Germinal center (tissue), 1 donor: ENCODE results near the gene KCNH1.

ENCODE experiments used
- DNase-seq: peaks from one replicate; pipeline ENCODE4 v3.0.0; 2012; ENCODE audit warnings: mixed read lengths, low spot score

Gene KCNH1

DNA sequence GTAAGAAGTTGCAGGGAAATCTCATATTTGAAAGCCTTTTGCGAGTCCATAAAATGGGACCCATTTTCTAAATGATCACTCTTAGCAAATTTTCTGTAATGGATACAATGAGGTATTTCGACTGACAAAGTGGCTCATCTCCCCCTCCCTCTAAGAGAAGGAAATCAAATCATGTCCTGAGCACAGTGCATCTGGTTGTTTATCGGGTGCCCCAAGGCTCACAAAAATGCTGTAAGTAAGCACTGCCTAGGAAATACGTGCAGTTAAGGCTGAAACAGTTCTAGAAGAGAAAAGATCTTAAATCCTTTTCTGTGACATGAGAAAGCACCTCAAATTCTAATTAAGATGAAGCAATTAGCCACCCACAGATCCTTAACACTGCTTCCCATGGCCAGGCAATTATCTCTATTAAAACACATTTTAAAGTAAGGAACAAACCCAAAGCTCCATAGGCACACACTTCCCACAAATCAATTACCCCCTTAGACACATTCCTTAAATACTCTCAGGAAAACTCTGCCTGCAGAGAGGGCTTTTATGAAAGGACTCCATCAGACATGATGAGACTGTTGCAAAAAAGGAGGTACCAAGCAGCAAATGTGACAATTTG is 216.3 kb downstream of the KCNH1 start:
- no peak for DNase-seq

DNA sequence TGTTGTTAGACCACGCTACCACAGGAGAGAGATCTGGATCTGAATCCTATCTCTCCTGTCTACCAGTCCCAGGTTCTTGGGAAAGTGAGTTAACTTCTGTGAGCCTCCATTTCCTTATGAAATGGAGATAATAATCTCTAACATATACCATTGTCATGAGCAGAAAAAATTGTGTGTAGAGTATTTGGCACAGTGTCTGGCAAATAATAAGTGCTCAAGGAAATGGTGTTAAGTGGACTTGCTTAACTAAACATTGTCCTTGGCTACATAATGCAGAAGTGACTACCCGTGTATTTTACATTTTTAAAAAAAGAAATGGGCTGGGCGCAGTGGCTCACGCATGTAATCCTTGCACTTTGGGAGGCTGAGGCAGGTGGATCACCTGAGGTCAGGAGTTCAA is 217.4 kb downstream of the KCNH1 start:
- DNase-seq: no peak

- no peak for DNase-seq
These were observed 217.9 kb downstream of the KCNH1 start for GRCh38 chr1:210915890-210916507.

DNA sequence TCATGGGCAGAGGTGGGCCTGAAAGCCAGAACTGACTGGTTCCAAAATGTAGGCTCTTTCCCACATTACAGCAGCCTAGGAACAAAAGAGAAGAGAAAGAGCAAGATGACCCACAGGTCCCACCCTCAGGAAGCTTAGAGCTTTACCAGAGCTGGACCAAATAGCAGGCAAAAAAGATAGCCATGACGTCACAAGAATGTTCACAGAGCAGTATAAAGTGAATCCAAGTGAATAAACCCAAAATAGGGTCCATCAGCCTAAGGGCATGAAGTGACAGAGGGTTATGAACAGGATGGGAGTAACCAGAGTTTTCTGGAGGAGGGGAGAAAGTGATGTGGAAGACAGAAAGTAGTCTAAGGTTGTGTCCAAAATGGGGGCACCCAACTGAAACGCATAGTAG is 221.2 kb downstream of the KCNH1 start:
- no peak for DNase-seq

GRCh38 chr1:210910020-210910575 is 223.8 kb downstream of the KCNH1 start:
- no peak for DNase-seq

DNA sequence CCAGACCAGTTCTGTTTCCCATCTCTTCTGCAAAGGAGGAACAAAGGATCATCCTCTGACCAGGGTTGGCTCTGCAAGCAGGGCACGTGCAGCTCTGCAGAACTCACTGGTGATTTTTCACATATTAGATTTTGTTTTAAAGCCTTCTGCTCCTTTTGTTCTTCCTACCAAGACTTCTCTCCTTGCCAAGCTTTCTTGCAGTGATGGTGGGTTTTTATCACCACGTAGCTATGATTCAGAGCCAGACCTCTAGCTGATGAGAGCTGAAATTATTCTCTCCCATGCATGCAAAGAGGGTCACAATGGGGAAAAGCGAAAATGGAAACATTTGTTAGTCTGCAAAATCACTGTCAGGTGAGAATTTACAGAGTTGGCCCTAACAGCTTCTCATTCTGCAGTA is 225.2 kb downstream of the KCNH1 start:
- no peak for DNase-seq

- no peak for DNase-seq
These were observed 225.7 kb downstream of the KCNH1 start for GRCh38 chr1:210908257-210908656.

GRCh38 chr1:210907251-210907805 is 226.6 kb downstream of the KCNH1 start:
- DNase-seq: no peak

DNA sequence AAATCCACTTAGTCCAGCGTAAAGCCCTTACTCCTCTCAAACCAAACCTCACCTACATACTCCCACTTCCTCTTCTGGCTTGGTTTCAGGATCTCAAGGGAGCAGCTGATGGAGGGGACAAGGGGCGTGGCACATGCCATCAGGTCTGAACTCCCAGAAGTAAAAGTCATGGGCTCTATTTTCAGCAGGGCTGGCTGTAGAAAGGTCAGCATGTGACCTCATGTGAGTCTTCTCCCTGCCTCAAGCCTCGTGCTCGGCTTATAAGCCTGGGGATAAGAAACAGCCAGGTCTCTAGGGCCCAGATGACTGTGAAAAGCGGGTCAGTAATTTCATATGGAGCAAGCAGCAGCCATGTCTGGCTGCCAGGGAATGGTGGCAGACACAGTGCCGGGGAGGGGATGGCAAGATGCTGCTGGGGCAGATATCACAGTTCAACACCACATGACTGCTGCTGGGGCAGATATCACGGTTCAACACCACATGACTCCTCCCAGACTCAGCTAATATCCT is 227.9 kb downstream of the KCNH1 start:
- DNase-seq: no peak

- DNase-seq: no peak
These were observed 228.5 kb downstream of the KCNH1 start for GRCh38 chr1:210905365-210905904.

- no peak for DNase-seq
These were observed 231.8 kb downstream of the KCNH1 start for GRCh38 chr1:210901981-210902770.

- DNase-seq: no peak
These were observed 233.1 kb downstream of the KCNH1 start for GRCh38 chr1:210900820-210901219.

GRCh38 chr1:210900079-210900478 is 233.9 kb downstream of the KCNH1 start:
- no peak for DNase-seq

GRCh38 chr1:210899676-210900075 is 234.3 kb downstream of the KCNH1 start:
- no peak for DNase-seq

- no peak for DNase-seq
These were observed 235.5 kb downstream of the KCNH1 start for GRCh38 chr1:210898473-210898872.

DNA sequence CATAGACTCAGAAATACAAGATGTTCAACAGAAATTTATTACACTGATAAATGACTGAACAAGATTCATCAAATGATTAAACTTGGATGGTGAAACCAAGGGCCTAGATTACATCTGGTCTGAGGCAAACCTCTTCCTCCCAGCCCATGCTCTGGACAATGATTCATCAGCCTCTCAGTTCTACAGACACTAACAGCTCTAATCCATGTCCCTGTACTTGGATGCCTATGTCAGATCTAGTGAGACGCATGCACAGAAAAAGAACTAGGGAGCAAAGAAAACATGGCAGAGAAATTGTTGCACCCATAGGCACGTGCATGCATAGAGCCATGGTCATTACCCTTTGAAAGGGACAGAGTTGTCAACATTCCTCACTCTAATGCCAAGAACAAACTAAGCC is 250.1 kb downstream of the KCNH1 start:
- no peak for DNase-seq

DNA sequence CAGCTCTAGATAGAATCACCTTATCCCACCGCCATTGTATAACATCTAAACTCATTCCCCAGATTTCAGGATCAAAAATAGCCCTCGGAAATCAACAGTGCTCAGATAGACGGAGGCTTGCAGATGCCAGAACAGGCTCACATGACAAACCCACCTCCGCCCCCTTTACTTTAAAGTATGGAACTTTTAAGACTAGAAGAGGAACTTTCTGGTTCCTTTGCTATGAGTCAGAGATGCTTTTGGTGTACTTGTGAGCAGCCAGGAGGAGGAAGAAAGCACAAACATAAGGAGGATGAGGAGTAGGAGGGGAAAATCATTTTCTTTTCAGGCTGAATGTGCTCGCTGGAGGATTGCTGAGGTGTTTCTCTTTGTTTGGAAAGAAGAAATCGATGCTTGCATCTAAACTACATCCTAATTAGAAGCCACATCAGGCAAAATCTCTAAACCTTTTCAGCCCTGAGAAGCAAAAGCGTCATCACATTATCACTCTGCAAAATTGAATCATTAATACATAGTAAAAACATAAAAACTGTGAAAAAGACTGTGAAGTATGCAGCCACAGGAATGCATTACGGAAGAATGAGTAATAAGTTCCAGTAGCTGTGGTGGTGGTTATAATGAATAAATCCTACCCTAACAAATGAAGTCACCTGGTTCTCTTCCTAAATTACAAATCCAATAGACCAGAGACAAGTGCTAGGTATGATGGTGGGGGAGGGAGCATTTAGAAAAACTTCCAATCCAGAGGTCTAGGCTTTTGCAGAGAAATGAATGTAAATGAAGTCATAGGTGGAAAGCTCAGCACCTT is 251.3 kb downstream of the KCNH1 start:
- no peak for DNase-seq

DNA sequence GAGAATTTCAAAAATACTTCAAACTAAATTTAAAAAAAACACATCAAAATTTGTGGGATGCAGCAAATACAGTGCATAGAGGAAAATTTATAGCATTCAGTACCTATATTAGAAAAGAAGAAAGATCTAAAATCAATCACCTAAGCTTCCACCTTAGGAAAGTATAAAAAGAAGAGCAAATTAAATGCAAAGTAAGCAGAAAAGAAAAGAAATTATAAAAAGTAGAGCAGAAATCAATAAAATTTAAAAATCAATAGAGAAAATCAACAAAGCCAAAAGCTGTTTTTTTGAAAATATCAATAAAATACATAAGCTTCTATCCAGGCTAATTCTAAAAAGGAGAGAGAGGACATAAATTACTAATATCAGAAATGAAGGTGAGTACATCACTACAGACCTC is 255.4 kb downstream of the KCNH1 start:
- DNase-seq: no peak

GRCh38 chr1:210876275-210876674 is 257.7 kb downstream of the KCNH1 start:
- DNase-seq: no peak

DNA sequence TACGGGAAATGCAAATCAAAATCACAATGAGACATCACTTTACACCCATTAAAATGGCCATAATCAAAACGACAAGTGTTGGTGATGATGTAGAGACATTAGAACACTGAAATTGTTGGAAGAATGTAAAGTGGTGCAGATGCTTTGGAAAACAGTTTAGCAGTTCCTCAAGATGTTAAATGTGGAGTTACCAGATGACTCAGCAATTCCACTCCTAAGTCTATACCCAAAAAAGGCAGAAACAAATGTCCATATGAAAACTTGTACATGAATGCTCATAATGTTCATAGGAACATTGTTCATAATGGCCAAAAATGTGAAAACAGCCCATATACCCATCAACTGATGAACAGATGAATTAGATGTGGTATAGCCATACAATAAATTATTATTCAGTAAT is 267.4 kb downstream of the KCNH1 start:
- DNase-seq: no peak

DNA sequence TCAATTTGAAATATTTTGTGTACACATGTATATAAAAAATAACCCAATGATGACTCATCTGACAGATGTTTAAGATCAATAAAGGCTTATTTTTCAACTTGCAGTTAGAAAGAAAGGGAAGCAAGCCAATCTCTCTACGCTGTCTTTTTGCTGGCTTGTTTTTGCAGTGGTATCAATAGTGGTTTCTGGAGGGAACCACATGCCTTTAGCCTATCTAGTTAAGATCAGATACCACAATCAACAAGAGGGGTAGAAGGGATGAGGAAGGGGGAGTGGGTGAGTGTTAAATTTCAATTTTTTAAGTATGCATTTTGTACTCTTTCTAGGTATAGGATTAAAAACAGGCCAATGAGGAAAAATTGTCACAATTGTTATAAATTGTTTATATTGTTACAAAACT is 276.2 kb downstream of the KCNH1 start:
- DNase-seq: no peak
